ENCODE data around the gene RAB23.

DNA sequence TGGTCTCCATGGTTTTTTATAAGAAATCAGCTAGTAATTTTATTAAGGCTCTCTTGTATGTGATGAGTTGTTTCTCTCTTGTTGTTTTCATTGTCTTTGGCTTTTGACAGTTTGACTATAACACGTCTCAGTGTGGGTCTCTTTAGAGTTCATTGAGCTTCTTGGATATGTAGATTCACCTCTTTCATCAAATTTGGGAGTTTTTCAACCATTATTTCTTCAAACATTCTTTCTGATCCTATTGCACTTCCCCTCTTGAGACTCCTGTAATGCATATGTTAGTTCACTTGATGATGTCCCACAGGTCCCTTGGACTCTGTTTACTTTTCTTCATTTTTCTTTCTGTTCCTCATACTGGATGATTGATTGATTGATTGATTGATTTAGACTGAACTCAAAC is 57.0 kb downstream of the RAB23 start:
- TF ChIP-seq, protein P1, sequence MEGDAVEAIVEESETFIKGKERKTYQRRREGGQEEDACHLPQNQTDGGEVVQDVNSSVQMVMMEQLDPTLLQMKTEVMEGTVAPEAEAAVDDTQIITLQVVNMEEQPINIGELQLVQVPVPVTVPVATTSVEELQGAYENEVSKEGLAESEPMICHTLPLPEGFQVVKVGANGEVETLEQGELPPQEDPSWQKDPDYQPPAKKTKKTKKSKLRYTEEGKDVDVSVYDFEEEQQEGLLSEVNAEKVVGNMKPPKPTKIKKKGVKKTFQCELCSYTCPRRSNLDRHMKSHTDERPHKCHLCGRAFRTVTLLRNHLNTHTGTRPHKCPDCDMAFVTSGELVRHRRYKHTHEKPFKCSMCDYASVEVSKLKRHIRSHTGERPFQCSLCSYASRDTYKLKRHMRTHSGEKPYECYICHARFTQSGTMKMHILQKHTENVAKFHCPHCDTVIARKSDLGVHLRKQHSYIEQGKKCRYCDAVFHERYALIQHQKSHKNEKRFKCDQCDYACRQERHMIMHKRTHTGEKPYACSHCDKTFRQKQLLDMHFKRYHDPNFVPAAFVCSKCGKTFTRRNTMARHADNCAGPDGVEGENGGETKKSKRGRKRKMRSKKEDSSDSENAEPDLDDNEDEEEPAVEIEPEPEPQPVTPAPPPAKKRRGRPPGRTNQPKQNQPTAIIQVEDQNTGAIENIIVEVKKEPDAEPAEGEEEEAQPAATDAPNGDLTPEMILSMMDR (IDR thresholded peaks at IDR 0.05; ENCODE audit: extremely low read depth in 1 of 2, insufficient read depth in 1 of 2, low read depth in 1 of 2, low read length in 2 of 2), result no peak
- no peak for TF ChIP-seq EZH2 (IDR thresholded peaks at IDR 0.05; ENCODE audit: borderline replicate concordance, low read depth, low read length, severe bottlenecking)
- TF ChIP-seq POLR2A (IDR thresholded peaks at IDR 0.05; ENCODE audit: low read depth, low read length), result no peak
- no peak for TF ChIP-seq MAX (IDR thresholded peaks at IDR 0.05; ENCODE audit: insufficient read depth, insufficient read length)
- TF ChIP-seq POLR2AphosphoS5 (IDR thresholded peaks at IDR 0.05; ENCODE audit: insufficient read depth, low read depth, low read length), result no peak
- no peak for TF ChIP-seq MYC (IDR thresholded peaks at IDR 0.05; ENCODE audit: low read depth, low read length)
- TF ChIP-seq FOS (IDR thresholded peaks at IDR 0.05; ENCODE audit: borderline replicate concordance, insufficient read depth, low read length), result no peak
